Stimulated activated CD4-positive, alpha-beta T cell treated with anti-CD3 and anti-CD28 coated beads, Interleukin-12 subunit alpha, Interleukin-12 subunit beta, amount 100 ng/mL, for 24 hours (primary cell): Measurements from ENCODE around the gene VDAC1.

Source experiments
- DNase-seq, 2 experiments: peaks; one replicate each; pipeline ENCODE4 v3.0.0-alpha.2; 2020; ENCODE audit warnings: low read depth in 2 of 2

The VDAC1 gene

GRCh38 chr5:134024811-134025210, 20.0 kb upstream of the VDAC1 start:
- no peak for DNase-seq

- DNase-seq: no peak
These were observed 17.6 kb upstream of the VDAC1 start for GRCh38 chr5:134022333-134022732.

- DNase-seq: no peak
These were observed 15.4 kb upstream of the VDAC1 start for GRCh38 chr5:134020188-134020587.

GRCh38 chr5:134019636-134020035, 14.9 kb upstream of the VDAC1 start:
- DNase-seq: no peak

- DNase-seq: no peak
These were observed 14.2 kb upstream of the VDAC1 start for GRCh38 chr5:134018986-134019316.

GRCh38 chr5:134018154-134018985, 13.6 kb upstream of the VDAC1 start:
- DNase-seq: no peak

GRCh38 chr5:134008266-134008749, 3.5 kb upstream of the VDAC1 start:
- DNase-seq: no peak

GRCh38 chr5:134007581-134008265, 2.9 kb upstream of the VDAC1 start:
- DNase-seq: no peak

GRCh38 chr5:134006115-134006514, 1.3 kb upstream of the VDAC1 start:
- DNase-seq: no peak

GRCh38 chr5:134005417-134006061, 764 bp upstream of the VDAC1 start:
- peak in 1 of 2 experiments; percentile 11 for DNase-seq

GRCh38 chr5:134003817-134004625, 754 bp downstream of the VDAC1 start:
- peak in 1 of 2 experiments; percentile 33 for DNase-seq

GRCh38 chr5:134003064-134003816, 1.5 kb downstream of the VDAC1 start:
- DNase-seq: peak in 1 of 2 experiments; percentile 40

- DNase-seq: no peak
These were observed 2.6 kb downstream of the VDAC1 start for GRCh38 chr5:134001938-134002731.

- DNase-seq: no peak
These were observed 3.9 kb downstream of the VDAC1 start for GRCh38 chr5:134000696-134001453.

GRCh38 chr5:134000091-134000511, 4.7 kb downstream of the VDAC1 start:
- no peak for DNase-seq

GRCh38 chr5:133998807-133999206, 6.0 kb downstream of the VDAC1 start:
- DNase-seq: no peak

GRCh38 chr5:133998042-133998441, 6.7 kb downstream of the VDAC1 start:
- DNase-seq: no peak

- no peak for DNase-seq
These were observed 8.0 kb downstream of the VDAC1 start for GRCh38 chr5:133996683-133997252.
